WI38 (cell line): ENCODE data around the gene CACNA1I.

Source experiments
- H3K4me3 ChIP-seq: 2 replicates; pipeline ENCODE4 v1.5.1; 2011; ENCODE audit warnings: low read depth, mild to moderate bottlenecking, control low read depth, low read length
- CTCF ChIP-seq: IDR thresholded peaks from 2 replicates; pipeline ENCODE4 v1.5.1; 2012; ENCODE audit warnings: low read depth, mild to moderate bottlenecking, control low read depth, low read length

The CACNA1I gene

GRCh38 chr22:39556970-39557841, 13.3 kb upstream of the CACNA1I start:
- H3K4me3 ChIP-seq, result no peak overlapping the region
- no peak for TF ChIP-seq CTCF

- no peak overlapping the region for H3K4me3 ChIP-seq
- TF ChIP-seq CTCF, result no peak
Observed at GRCh38 chr22:39558254-39558727, 12.3 kb upstream of the CACNA1I start.

GRCh38 chr22:39558950-39559349, 11.6 kb upstream of the CACNA1I start:
- H3K4me3 ChIP-seq, result no peak overlapping the region
- TF ChIP-seq CTCF, result no peak

GRCh38 chr22:39559456-39560105, 11.0 kb upstream of the CACNA1I start:
- TF ChIP-seq CTCF, result peak; percentile 50
- H3K4me3 ChIP-seq, result no peak overlapping the region

GRCh38 chr22:39560127-39560526, 10.4 kb upstream of the CACNA1I start:
- no peak overlapping the region for H3K4me3 ChIP-seq
- TF ChIP-seq CTCF, result no peak

GRCh38 chr22:39562839-39563489, 7.6 kb upstream of the CACNA1I start:
- no peak overlapping the region for H3K4me3 ChIP-seq
- no peak for TF ChIP-seq CTCF
